SK-N-SH treated with all-trans-retinoic acid at 6 μM for 48 hours (cell line): ENCODE measurements around the gene P2RY1.

ENCODE experiments used
- ATAC-seq: fragments of 200-7000 bp; cut with Tn5 transposase; 3 replicates; pipeline ENCODE4 v1.9.1; 2020; ENCODE audit warnings: mild to moderate bottlenecking, moderate library complexity
- ARNTL ChIP-seq: fragments of 450-650 bp; formaldehyde crosslinking; IDR thresholded peaks from 2 replicates; pipeline ENCODE4 v1.5.0; 2020; ENCODE audit warnings: low read depth, mild to moderate bottlenecking, moderate library complexity, borderline replicate concordance
- BACH2 ChIP-seq: fragments of 250-450 bp; sonication (Bioruptor Pico); IDR thresholded peaks from 2 replicates; pipeline ENCODE4 v1.9.0; 2021; ENCODE audit warnings: mild to moderate bottlenecking, borderline replicate concordance
- ESRRG ChIP-seq: fragments of 250-450 bp; sonication (Bioruptor Pico); IDR thresholded peaks from 2 replicates; pipeline ENCODE4 v1.6.1; 2021; ENCODE audit warnings: mild to moderate bottlenecking
- GLIS3 ChIP-seq: fragments of 250-450 bp; sonication (Bioruptor Pico); IDR thresholded peaks from 2 replicates; pipeline ENCODE4 v1.5.0; 2020; ENCODE audit warnings: mild to moderate bottlenecking, moderate library complexity
- OSR1 ChIP-seq: fragments of 250-450 bp; sonication (Bioruptor Pico); IDR thresholded peaks from 2 replicates; pipeline ENCODE4 v1.8.0; 2022; ENCODE audit warnings: moderate library complexity, mild to moderate bottlenecking, inconsistent platforms
- PPARA ChIP-seq: fragments of 250-450 bp; sonication (Bioruptor Pico); IDR thresholded peaks from 2 replicates; pipeline ENCODE4 v1.5.0; 2020; ENCODE audit warnings: mild to moderate bottlenecking, borderline replicate concordance
- RARB ChIP-seq: fragments of 250-450 bp; sonication (Bioruptor Pico); IDR thresholded peaks from 2 replicates; pipeline ENCODE4 v1.8.0; 2021; ENCODE audit warnings: mild to moderate bottlenecking, moderate library complexity
- SNAI2 ChIP-seq: fragments of 250-450 bp; sonication (Bioruptor Pico); IDR thresholded peaks from 2 replicates; pipeline ENCODE4 v1.5.0; 2020; ENCODE audit warnings: mild to moderate bottlenecking, moderate library complexity
- TCF4 ChIP-seq: fragments of 250-450 bp; sonication (Bioruptor Pico); IDR thresholded peaks from 2 replicates; pipeline ENCODE4 v1.8.0; 2021; ENCODE audit warnings: mild to moderate bottlenecking, moderate library complexity, borderline replicate concordance
- TOX ChIP-seq: fragments of 250-450 bp; sonication (Bioruptor Pico); IDR thresholded peaks from 2 replicates; pipeline ENCODE4 v1.8.0; 2021; ENCODE audit warnings: mild to moderate bottlenecking, moderate library complexity, borderline replicate concordance
- ZC3H10 ChIP-seq: fragments of 250-450 bp; sonication (Bioruptor Pico); IDR thresholded peaks from 2 replicates; pipeline ENCODE4 v1.5.1; 2021; ENCODE audit warnings: mild to moderate bottlenecking, moderate library complexity
- ZFP3 ChIP-seq: fragments of 250-450 bp; sonication (Bioruptor Pico); IDR thresholded peaks from 2 replicates; pipeline ENCODE4 v1.5.0; 2020; ENCODE audit warnings: mild to moderate bottlenecking, moderate library complexity
- ZFP30 ChIP-seq: fragments of 450-650 bp; formaldehyde crosslinking; IDR thresholded peaks from 2 replicates; pipeline ENCODE4 v1.5.0; 2022; ENCODE audit warnings: mild to moderate bottlenecking, moderate library complexity
- ZNF70 ChIP-seq: fragments of 450-650 bp; formaldehyde crosslinking; IDR thresholded peaks from 2 replicates; pipeline ENCODE4 v1.5.0; 2020; ENCODE audit warnings: mild to moderate bottlenecking, moderate library complexity
- ZNF8 ChIP-seq: fragments of 450-650 bp; formaldehyde crosslinking; IDR thresholded peaks from 2 replicates; pipeline ENCODE4 v1.5.0; 2020; ENCODE audit warnings: mild to moderate bottlenecking, moderate library complexity
- TF ChIP-seq, protein P1 (sequence below): fragments of 250-450 bp; sonication (Bioruptor Pico); IDR thresholded peaks from 2 replicates; pipeline ENCODE4 v1.5.0; 2020; ENCODE audit warnings: mild to moderate bottlenecking, moderate library complexity
- TF ChIP-seq, protein P2 (sequence below): fragments of 250-450 bp; sonication (Bioruptor Pico); IDR thresholded peaks from 2 replicates; pipeline ENCODE4 v1.8.0; 2021; ENCODE audit warnings: low read depth, mild to moderate bottlenecking, moderate library complexity, borderline replicate concordance
- TF ChIP-seq, protein P3 (sequence below): fragments of 250-450 bp; sonication (Bioruptor Pico); IDR thresholded peaks from 2 replicates; pipeline ENCODE4 v1.8.0; 2020; ENCODE audit warnings: mild to moderate bottlenecking, moderate library complexity, borderline replicate concordance
- TF ChIP-seq, protein P4 (sequence below): fragments of 250-450 bp; sonication (Bioruptor Pico); IDR thresholded peaks from 2 replicates; pipeline ENCODE4 v1.5.1; 2021; ENCODE audit warnings: mild to moderate bottlenecking, moderate library complexity
- TF ChIP-seq, protein P5 (sequence below): fragments of 250-450 bp; sonication (Bioruptor Pico); IDR thresholded peaks from 2 replicates; pipeline ENCODE4 v1.5.1; 2020; ENCODE audit warnings: low read depth, mild to moderate bottlenecking, moderate library complexity

Gene P2RY1

DNA sequence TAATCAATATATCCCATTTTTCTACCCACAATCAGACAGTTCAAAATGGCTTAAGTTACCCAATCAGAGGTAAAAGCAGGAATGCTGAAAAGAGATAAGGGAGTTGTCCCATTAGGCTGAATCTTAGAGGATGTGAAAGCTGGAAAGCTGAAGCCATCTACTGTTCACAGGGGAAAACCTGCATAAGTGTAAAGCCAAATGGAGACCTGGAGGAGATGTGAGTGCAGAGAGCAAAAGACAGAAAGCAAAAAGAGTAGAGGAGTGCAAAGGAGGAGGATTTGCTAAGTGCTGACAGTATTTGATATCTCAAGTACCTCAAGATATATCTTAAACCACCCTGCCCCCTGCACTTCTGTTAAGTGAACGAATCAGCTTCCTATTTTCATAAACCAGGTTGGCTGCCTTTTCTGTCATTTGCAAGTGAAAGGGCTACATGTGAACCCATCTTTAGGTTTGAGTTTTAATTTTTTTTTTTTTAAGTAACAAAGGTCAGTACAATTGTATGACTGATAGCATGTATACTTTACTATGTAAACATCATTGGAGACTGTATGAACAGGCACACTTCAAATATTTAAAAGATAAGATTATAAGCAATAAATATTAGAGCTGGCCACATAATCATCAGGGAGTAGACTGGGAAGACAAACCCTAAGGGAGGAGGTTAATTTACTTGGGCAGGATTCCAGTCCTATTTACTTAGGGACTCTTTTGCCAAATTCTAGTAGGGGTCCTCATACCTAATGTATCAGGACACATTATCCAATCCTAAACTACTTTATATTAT is 22.8 kb upstream of the P2RY1 start:
- no peak for ATAC-seq
- TF ChIP-seq RARB (no peak), ZNF8 (CRISPR knock-in tag) (no peak), ZFP3 (CRISPR knock-in tag) (no peak), TOX (CRISPR knock-in tag) (no peak), ZFP30 (CRISPR knock-in tag) (no peak), SNAI2 (CRISPR knock-in tag) (no peak), GLIS3 (CRISPR knock-in tag) (no peak), ARNTL (CRISPR knock-in tag) (no peak), ZNF70 (CRISPR knock-in tag) (no peak), BACH2 (CRISPR knock-in tag) (no peak), TCF4 (CRISPR knock-in tag) (no peak), ZC3H10 (CRISPR knock-in tag) (no peak), OSR1 (CRISPR knock-in tag) (no peak), ESRRG (CRISPR knock-in tag) (no peak)
- TF ChIP-seq, protein P1, sequence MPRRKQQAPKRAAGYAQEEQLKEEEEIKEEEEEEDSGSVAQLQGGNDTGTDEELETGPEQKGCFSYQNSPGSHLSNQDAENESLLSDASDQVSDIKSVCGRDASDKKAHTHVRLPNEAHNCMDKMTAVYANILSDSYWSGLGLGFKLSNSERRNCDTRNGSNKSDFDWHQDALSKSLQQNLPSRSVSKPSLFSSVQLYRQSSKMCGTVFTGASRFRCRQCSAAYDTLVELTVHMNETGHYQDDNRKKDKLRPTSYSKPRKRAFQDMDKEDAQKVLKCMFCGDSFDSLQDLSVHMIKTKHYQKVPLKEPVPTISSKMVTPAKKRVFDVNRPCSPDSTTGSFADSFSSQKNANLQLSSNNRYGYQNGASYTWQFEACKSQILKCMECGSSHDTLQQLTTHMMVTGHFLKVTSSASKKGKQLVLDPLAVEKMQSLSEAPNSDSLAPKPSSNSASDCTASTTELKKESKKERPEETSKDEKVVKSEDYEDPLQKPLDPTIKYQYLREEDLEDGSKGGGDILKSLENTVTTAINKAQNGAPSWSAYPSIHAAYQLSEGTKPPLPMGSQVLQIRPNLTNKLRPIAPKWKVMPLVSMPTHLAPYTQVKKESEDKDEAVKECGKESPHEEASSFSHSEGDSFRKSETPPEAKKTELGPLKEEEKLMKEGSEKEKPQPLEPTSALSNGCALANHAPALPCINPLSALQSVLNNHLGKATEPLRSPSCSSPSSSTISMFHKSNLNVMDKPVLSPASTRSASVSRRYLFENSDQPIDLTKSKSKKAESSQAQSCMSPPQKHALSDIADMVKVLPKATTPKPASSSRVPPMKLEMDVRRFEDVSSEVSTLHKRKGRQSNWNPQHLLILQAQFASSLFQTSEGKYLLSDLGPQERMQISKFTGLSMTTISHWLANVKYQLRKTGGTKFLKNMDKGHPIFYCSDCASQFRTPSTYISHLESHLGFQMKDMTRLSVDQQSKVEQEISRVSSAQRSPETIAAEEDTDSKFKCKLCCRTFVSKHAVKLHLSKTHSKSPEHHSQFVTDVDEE (CRISPR knock-in tag) = no peak
- TF ChIP-seq, protein P2, sequence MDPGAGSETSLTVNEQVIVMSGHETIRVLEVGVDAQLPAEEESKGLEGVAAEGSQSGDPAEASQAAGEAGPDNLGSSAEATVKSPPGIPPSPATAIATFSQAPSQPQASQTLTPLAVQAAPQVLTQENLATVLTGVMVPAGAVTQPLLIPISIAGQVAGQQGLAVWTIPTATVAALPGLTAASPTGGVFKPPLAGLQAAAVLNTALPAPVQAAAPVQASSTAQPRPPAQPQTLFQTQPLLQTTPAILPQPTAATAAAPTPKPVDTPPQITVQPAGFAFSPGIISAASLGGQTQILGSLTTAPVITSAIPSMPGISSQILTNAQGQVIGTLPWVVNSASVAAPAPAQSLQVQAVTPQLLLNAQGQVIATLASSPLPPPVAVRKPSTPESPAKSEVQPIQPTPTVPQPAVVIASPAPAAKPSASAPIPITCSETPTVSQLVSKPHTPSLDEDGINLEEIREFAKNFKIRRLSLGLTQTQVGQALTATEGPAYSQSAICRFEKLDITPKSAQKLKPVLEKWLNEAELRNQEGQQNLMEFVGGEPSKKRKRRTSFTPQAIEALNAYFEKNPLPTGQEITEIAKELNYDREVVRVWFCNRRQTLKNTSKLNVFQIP = no peak
- TF ChIP-seq, protein P3, sequence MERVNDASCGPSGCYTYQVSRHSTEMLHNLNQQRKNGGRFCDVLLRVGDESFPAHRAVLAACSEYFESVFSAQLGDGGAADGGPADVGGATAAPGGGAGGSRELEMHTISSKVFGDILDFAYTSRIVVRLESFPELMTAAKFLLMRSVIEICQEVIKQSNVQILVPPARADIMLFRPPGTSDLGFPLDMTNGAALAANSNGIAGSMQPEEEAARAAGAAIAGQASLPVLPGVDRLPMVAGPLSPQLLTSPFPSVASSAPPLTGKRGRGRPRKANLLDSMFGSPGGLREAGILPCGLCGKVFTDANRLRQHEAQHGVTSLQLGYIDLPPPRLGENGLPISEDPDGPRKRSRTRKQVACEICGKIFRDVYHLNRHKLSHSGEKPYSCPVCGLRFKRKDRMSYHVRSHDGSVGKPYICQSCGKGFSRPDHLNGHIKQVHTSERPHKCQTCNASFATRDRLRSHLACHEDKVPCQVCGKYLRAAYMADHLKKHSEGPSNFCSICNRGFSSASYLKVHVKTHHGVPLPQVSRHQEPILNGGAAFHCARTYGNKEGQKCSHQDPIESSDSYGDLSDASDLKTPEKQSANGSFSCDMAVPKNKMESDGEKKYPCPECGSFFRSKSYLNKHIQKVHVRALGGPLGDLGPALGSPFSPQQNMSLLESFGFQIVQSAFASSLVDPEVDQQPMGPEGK (CRISPR knock-in tag) = no peak
- TF ChIP-seq, protein P4, sequence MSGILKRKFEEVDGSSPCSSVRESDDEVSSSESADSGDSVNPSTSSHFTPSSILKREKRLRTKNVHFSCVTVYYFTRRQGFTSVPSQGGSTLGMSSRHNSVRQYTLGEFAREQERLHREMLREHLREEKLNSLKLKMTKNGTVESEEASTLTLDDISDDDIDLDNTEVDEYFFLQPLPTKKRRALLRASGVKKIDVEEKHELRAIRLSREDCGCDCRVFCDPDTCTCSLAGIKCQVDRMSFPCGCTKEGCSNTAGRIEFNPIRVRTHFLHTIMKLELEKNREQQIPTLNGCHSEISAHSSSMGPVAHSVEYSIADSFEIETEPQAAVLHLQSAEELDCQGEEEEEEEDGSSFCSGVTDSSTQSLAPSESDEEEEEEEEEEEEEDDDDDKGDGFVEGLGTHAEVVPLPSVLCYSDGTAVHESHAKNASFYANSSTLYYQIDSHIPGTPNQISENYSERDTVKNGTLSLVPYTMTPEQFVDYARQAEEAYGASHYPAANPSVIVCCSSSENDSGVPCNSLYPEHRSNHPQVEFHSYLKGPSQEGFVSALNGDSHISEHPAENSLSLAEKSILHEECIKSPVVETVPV (CRISPR knock-in tag) = no peak
- TF ChIP-seq, protein P5, sequence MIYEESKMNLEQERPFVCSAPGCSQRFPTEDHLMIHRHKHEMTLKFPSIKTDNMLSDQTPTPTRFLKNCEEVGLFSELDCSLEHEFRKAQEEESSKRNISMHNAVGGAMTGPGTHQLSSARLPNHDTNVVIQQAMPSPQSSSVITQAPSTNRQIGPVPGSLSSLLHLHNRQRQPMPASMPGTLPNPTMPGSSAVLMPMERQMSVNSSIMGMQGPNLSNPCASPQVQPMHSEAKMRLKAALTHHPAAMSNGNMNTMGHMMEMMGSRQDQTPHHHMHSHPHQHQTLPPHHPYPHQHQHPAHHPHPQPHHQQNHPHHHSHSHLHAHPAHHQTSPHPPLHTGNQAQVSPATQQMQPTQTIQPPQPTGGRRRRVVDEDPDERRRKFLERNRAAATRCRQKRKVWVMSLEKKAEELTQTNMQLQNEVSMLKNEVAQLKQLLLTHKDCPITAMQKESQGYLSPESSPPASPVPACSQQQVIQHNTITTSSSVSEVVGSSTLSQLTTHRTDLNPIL = no peak

DNA sequence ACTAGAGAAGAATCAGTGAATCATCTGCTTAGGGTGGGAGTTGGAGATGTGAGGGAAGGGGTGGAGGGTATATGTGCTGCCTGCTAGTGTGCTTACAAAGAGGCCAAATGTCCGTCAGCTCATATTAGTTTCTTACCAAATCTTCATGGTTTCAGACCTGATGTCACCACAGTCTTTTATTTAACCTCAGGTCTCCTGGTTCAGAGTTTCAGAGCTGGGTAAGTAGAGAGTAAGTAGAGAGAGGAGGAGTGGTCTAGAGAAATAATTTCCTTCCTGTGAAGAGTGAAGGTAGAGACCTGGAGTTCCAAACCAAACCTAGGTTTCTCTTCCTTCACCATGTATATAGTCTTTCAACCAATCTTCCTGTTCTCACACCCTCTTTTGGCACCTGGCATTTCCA is 17.5 kb upstream of the P2RY1 start:
- ATAC-seq = no peak
- TF ChIP-seq ARNTL (CRISPR knock-in tag) (no peak), ZC3H10 (CRISPR knock-in tag) (no peak), PPARA (CRISPR knock-in tag) (no peak), BACH2 (CRISPR knock-in tag) (no peak)
- TF ChIP-seq, protein P2 = no peak
- TF ChIP-seq, protein P3 (CRISPR knock-in tag) = no peak
- TF ChIP-seq, protein P5 = no peak
- TF ChIP-seq, protein P4 (CRISPR knock-in tag) = no peak
